DOHH2 (cell line): ENCODE measurements around the gene ATF7IP.

ENCODE experiments used
- H3F3A ChIP-seq: fragments of 200-600 bp; sonication (generic), shearing (Covaris generic); 2 replicates; pipeline ENCODE4 v1.6.0; 2016; ENCODE audit warnings: antibody characterized with exemption, mild to moderate bottlenecking; ENCODE audit not compliant: control insufficient read depth, insufficient read depth
- H3K27ac ChIP-seq: fragments of 200-600 bp; sonication (generic); 2 replicates; pipeline ENCODE4 v1.5.1; 2014; ENCODE audit warnings: low read depth, mild to moderate bottlenecking, low read length, moderate library complexity
- H3K27me3 ChIP-seq: fragments of 200-600 bp; sonication (generic); 2 replicates; pipeline ENCODE4 v1.6.1; 2014; ENCODE audit warnings: mild to moderate bottlenecking, low read length, mixed read lengths; ENCODE audit not compliant: control insufficient read depth
- H3K36me3 ChIP-seq: fragments of 200-600 bp; sonication (generic); 2 replicates; pipeline ENCODE4 v1.6.1; 2014; ENCODE audit warnings: mild to moderate bottlenecking, low read length, moderate library complexity, mixed read lengths; ENCODE audit not compliant: control insufficient read depth
- H3K4me1 ChIP-seq: fragments of 200-600 bp; sonication (generic); 2 replicates; pipeline ENCODE4 v1.6.1; 2014; ENCODE audit warnings: mild to moderate bottlenecking, low read length, mixed read lengths; ENCODE audit not compliant: control insufficient read depth
- H3K4me2 ChIP-seq: fragments of 200-600 bp; sonication (generic); 2 replicates; pipeline ENCODE4 v1.6.0; 2014; ENCODE audit warnings: mild to moderate bottlenecking, low read length, moderate library complexity
- H3K4me3 ChIP-seq: fragments of 200-600 bp; sonication (generic); 2 replicates; pipeline ENCODE4 v1.5.1; 2014; ENCODE audit warnings: mild to moderate bottlenecking, low read length, mixed read lengths
- H3K79me2 ChIP-seq: fragments of 200-600 bp; sonication (generic); 2 replicates; pipeline ENCODE4 v1.6.1; 2014; ENCODE audit warnings: mild to moderate bottlenecking, low read length, mixed read lengths; ENCODE audit not compliant: control insufficient read depth
- H3K9me2 ChIP-seq: fragments of 200-600 bp; sonication (generic); replicated peaks from 2 replicates; pipeline ENCODE4 v1.6.1; 2014; ENCODE audit warnings: mild to moderate bottlenecking, low read length, mixed read lengths; ENCODE audit not compliant: control insufficient read depth
- H3K9me3 ChIP-seq: fragments of 200-600 bp; sonication (generic); 2 replicates; pipeline ENCODE4 v1.6.1; 2014; ENCODE audit warnings: antibody characterized with exemption, low read length, mixed read lengths; ENCODE audit not compliant: control insufficient read depth, insufficient read depth
- H4K20me1 ChIP-seq: fragments of 200-600 bp; sonication (generic); 2 replicates; pipeline ENCODE4 v1.6.0; 2014; ENCODE audit warnings: low read depth, mild to moderate bottlenecking, antibody characterized with exemption, low read length, moderate library complexity; ENCODE audit not compliant: control insufficient read depth, insufficient read depth
- CTCF ChIP-seq: fragments of 200-600 bp; sonication (generic); IDR thresholded peaks from one replicate; pipeline ENCODE4 v1.5.1; 2014; ENCODE audit warnings: antibody characterized with exemption, mild to moderate bottlenecking, low read depth, low read length; ENCODE audit not compliant: poor library complexity, severe bottlenecking
- EZH2phosphoT487 ChIP-seq: fragments of 200-600 bp; sonication (generic); IDR thresholded peaks from 2 replicates; pipeline ENCODE4 v1.6.1; 2017; ENCODE audit warnings: borderline replicate concordance, mild to moderate bottlenecking, antibody characterized with exemption, low read length, moderate library complexity, mixed read lengths

The ATF7IP gene

GRCh38 chr12:14452865-14453264 is 87.4 kb downstream of the ATF7IP start:
- Histone ChIP-seq H3K27ac (no peak overlapping the region), H3K27me3 (no peaks in the 10 kb centered on the region), H3K79me2 (peaks cover 4% of the 10 kb centered on the region; the same call in 1 of the 2 replicates), H4K20me1 (no peaks in the 10 kb centered on the region), H3F3A (no peaks in the 10 kb centered on the region), H3K4me2 (no peak overlapping the region), H3K36me3 (peaks cover 78% of the 10 kb centered on the region), H3K9me3 (no peaks in the 10 kb centered on the region), H3K4me1 (peaks cover 7% of the 10 kb centered on the region; the same call in 1 of the 2 replicates), H3K4me3 (no peak overlapping the region), H3K9me2 (no peaks in the 10 kb centered on the region)
- TF ChIP-seq EZH2phosphoT487 (no peak), CTCF (no peak)

- peaks cover 4% of the 10 kb centered on the region; the same call in 1 of the 2 replicates for H3K79me2 ChIP-seq
- H3K27ac ChIP-seq = no peak overlapping the region
- no peak overlapping the region for H3K4me2 ChIP-seq
- H3K36me3 ChIP-seq = peaks cover 76% of the 10 kb centered on the region
- no peaks in the 10 kb centered on the region for H3F3A ChIP-seq
- peaks cover 7% of the 10 kb centered on the region; the same call in 1 of the 2 replicates for H3K4me1 ChIP-seq
- no peaks in the 10 kb centered on the region for H4K20me1 ChIP-seq
- H3K4me3 ChIP-seq = no peak overlapping the region
- no peaks in the 10 kb centered on the region for H3K27me3 ChIP-seq
- no peaks in the 10 kb centered on the region for H3K9me2 ChIP-seq
- TF ChIP-seq CTCF (peak; percentile 86), EZH2phosphoT487 (no peak)
- H3K9me3 ChIP-seq = no peaks in the 10 kb centered on the region
Observed at GRCh38 chr12:14454098-14454907, 88.8 kb downstream of the ATF7IP start.

GRCh38 chr12:14460212-14460841 is 94.8 kb downstream of the ATF7IP start:
- Histone ChIP-seq H3K79me2 (no peaks in the 10 kb centered on the region), H3K4me1 (no peaks in the 10 kb centered on the region), H3F3A (no peaks in the 10 kb centered on the region), H3K4me3 (no peak overlapping the region), H3K4me2 (no peak overlapping the region), H3K36me3 (peaks cover 65% of the 10 kb centered on the region), H3K27me3 (no peaks in the 10 kb centered on the region), H4K20me1 (no peaks in the 10 kb centered on the region), H3K9me3 (no peaks in the 10 kb centered on the region), H3K27ac (no peak overlapping the region), H3K9me2 (no peaks in the 10 kb centered on the region)
- TF ChIP-seq CTCF (no peak), EZH2phosphoT487 (no peak)
